Measurements from ENCODE around the gene CCNC. TPM values are rescaled to one million over a fixed set of nuclear protein-coding genes. Genes with fewer than 3 reads are reported as not detected.

CCNC gene
- total and polyA plus RNA-seq, 2 experiments from 2014 or later, result 108 to 143 TPM

DNA sequence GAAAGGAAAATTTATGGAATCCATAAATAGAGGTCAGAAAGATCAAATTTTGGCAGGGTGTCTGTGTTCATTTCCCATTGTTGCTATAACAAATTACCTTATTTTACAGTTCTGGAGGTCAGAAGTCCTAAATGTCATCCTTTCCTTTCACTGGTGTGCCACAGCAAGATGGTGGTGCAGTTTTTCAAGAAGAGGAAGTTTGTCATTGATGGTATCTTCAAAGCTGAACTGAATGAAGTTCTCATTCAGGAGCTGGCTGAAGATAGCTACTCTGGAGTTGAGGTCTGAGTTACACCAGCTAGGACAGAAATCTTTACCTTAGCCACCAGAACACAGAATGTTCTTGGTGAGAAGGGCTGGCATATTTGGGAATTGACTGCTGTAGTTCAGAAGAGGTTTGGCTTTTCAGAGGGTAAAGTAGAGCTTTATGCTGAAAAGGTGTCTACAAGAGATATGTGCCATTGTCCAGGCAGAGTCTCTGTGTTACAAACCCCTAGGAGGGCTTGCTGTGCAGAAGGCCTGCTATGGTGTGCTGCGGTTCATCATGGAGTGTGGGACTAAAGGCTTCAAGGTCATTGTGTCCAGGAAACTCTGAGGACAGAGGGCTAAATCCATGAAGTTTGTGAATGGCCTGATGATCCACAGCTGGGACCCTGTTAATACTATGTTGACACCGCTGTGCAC lies 7.2 kb upstream of the CCNC start:
- DNase-seq (ENCODE audit: low spot score), result no peak
- no peak overlapping the region for H3K4me2 ChIP-seq
- no peaks in the 10 kb centered on the region for H3K36me3 Mint-ChIP-seq (ENCODE audit: low read depth)
- peaks cover 19% of the 10 kb centered on the region for H3K27me3 ChIP-seq (ENCODE audit: insufficient read depth)
- no peaks in the 10 kb centered on the region for H3K4me1 Mint-ChIP-seq
- no peaks in the 10 kb centered on the region for H3K4me1 ChIP-seq (ENCODE audit: insufficient read depth)
- no peak overlapping the region for H3K4me3 ChIP-seq
- H3F3A ChIP-seq (replicated peaks; ENCODE audit: low read depth), result no peaks in the 10 kb centered on the region
- H3K9me3 Mint-ChIP-seq, result no peaks in the 10 kb centered on the region
- no peak overlapping the region for H3K4me3 Mint-ChIP-seq
- H3K27ac Mint-ChIP-seq, result no peak overlapping the region
- H3K27me3 Mint-ChIP-seq (ENCODE audit: insufficient read depth, low read depth, poor library complexity), result no peaks in the 10 kb centered on the region
- no peaks in the 10 kb centered on the region for H3K36me3 ChIP-seq (ENCODE audit: insufficient read depth)
- H3K27ac ChIP-seq (ENCODE audit: low read depth), result no peak overlapping the region
- TF ChIP-seq, protein P1, sequence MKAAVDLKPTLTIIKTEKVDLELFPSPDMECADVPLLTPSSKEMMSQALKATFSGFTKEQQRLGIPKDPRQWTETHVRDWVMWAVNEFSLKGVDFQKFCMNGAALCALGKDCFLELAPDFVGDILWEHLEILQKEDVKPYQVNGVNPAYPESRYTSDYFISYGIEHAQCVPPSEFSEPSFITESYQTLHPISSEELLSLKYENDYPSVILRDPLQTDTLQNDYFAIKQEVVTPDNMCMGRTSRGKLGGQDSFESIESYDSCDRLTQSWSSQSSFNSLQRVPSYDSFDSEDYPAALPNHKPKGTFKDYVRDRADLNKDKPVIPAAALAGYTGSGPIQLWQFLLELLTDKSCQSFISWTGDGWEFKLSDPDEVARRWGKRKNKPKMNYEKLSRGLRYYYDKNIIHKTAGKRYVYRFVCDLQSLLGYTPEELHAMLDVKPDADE (IDR thresholded peaks at IDR 0.05), result no peak
- no peak for TF ChIP-seq ZNF114 (CRISPR knock-in tag; IDR thresholded peaks at IDR 0.05)
- H4K20me1 ChIP-seq (replicated peaks; ENCODE audit: insufficient read depth), result no peaks in the 10 kb centered on the region; the same call in 1 of the 2 replicates
- H2AFZ ChIP-seq, result no peak overlapping the region
- 0 out of 2 replicates have a peak, but pooled peaks cover 3% of the 10 kb centered on the region for H3K9me2 ChIP-seq (ENCODE audit: insufficient read depth)
- H3K79me2 ChIP-seq (replicated peaks; ENCODE audit: insufficient read depth), result no peaks in the 10 kb centered on the region
- ATAC-seq, result no peak

DNA sequence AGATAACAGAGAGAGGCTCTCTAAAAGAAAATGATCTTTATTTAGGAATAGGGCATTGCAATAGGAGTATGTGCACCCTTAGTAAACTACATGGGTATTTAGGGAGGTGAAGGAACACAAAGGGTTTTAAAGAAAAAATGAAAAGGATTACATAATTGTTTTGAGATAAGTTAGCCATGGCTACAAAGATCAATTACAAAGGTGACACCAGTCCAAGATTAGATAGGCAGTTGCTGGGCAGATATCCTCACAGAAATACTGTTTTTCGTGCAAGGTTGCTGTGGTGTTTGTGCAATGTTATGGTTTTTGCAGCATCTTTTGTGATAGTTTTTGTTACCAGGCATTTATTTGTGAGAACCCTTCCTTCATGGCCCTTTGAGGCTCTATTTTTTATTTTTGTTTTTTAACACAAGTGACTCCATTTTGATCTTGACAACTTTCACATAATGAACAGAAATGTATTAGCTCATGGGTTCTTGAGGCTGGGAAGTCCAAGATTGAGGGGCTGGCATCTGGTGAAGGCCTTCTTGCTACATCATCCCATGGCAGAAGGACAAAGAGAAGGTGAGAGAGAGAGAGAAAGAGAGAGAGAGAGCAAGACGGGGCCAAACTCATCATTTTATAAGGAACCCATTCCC lies 5.6 kb upstream of the CCNC start:
- Mint-ChIP-seq H3K36me3 (ENCODE audit: low read depth) (no peaks in the 10 kb centered on the region; the same call in 2 of the 3 replicates), H3K9me3 (no peaks in the 10 kb centered on the region), H3K4me1 (no peaks in the 10 kb centered on the region), H3K27me3 (ENCODE audit: insufficient read depth, low read depth, poor library complexity) (peaks cover 7% of the 10 kb centered on the region), H3K4me3 (no peak overlapping the region), H3K27ac (no peak overlapping the region)
- Histone ChIP-seq H4K20me1 (replicated peaks; ENCODE audit: insufficient read depth) (no peaks in the 10 kb centered on the region; the same call in 1 of the 2 replicates), H3K4me1 (ENCODE audit: insufficient read depth) (no peaks in the 10 kb centered on the region), H3K27ac (ENCODE audit: low read depth) (no peak overlapping the region), H3K79me2 (replicated peaks; ENCODE audit: insufficient read depth) (no peaks in the 10 kb centered on the region), H3K27me3 (ENCODE audit: insufficient read depth) (peaks cover 13% of the 10 kb centered on the region), H3K9me2 (ENCODE audit: insufficient read depth) (0 out of 2 replicates have a peak, but pooled peaks cover 3% of the 10 kb centered on the region), H3K36me3 (ENCODE audit: insufficient read depth) (no peaks in the 10 kb centered on the region), H3K4me3 (no peak overlapping the region), H3F3A (replicated peaks; ENCODE audit: low read depth) (no peaks in the 10 kb centered on the region), H3K4me2 (no peak overlapping the region), H2AFZ (no peak overlapping the region)
- ATAC-seq (no peak), DNase-seq (ENCODE audit: low spot score) (no peak)
- TF ChIP-seq NANOG (IDR thresholded peaks at IDR 0.05; ENCODE audit: borderline replicate concordance), result no peak
- TF ChIP-seq ZNF114 (CRISPR knock-in tag; IDR thresholded peaks at IDR 0.05), result no peak
- TF ChIP-seq, protein P2, sequence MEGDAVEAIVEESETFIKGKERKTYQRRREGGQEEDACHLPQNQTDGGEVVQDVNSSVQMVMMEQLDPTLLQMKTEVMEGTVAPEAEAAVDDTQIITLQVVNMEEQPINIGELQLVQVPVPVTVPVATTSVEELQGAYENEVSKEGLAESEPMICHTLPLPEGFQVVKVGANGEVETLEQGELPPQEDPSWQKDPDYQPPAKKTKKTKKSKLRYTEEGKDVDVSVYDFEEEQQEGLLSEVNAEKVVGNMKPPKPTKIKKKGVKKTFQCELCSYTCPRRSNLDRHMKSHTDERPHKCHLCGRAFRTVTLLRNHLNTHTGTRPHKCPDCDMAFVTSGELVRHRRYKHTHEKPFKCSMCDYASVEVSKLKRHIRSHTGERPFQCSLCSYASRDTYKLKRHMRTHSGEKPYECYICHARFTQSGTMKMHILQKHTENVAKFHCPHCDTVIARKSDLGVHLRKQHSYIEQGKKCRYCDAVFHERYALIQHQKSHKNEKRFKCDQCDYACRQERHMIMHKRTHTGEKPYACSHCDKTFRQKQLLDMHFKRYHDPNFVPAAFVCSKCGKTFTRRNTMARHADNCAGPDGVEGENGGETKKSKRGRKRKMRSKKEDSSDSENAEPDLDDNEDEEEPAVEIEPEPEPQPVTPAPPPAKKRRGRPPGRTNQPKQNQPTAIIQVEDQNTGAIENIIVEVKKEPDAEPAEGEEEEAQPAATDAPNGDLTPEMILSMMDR (conservative IDR thresholded peaks at IDR 0.05; ENCODE audit: low read depth in 2 of 2), result no peak
- no peak for TF ChIP-seq JUNB (IDR thresholded peaks at IDR 0.05; ENCODE audit: unreplicated experiment)
- TF ChIP-seq ZNF331 (CRISPR knock-in tag; IDR thresholded peaks at IDR 0.05; ENCODE audit: low read depth), result no peak
- no peak for TF ChIP-seq STAT1 (IDR thresholded peaks at IDR 0.05; ENCODE audit: unreplicated experiment)
- TF ChIP-seq POLR2AphosphoS5 (IDR thresholded peaks at IDR 0.05; ENCODE audit: low read depth), result no peak
- TF ChIP-seq, protein P1 (IDR thresholded peaks at IDR 0.05), result no peak
- TF ChIP-seq, protein P3, sequence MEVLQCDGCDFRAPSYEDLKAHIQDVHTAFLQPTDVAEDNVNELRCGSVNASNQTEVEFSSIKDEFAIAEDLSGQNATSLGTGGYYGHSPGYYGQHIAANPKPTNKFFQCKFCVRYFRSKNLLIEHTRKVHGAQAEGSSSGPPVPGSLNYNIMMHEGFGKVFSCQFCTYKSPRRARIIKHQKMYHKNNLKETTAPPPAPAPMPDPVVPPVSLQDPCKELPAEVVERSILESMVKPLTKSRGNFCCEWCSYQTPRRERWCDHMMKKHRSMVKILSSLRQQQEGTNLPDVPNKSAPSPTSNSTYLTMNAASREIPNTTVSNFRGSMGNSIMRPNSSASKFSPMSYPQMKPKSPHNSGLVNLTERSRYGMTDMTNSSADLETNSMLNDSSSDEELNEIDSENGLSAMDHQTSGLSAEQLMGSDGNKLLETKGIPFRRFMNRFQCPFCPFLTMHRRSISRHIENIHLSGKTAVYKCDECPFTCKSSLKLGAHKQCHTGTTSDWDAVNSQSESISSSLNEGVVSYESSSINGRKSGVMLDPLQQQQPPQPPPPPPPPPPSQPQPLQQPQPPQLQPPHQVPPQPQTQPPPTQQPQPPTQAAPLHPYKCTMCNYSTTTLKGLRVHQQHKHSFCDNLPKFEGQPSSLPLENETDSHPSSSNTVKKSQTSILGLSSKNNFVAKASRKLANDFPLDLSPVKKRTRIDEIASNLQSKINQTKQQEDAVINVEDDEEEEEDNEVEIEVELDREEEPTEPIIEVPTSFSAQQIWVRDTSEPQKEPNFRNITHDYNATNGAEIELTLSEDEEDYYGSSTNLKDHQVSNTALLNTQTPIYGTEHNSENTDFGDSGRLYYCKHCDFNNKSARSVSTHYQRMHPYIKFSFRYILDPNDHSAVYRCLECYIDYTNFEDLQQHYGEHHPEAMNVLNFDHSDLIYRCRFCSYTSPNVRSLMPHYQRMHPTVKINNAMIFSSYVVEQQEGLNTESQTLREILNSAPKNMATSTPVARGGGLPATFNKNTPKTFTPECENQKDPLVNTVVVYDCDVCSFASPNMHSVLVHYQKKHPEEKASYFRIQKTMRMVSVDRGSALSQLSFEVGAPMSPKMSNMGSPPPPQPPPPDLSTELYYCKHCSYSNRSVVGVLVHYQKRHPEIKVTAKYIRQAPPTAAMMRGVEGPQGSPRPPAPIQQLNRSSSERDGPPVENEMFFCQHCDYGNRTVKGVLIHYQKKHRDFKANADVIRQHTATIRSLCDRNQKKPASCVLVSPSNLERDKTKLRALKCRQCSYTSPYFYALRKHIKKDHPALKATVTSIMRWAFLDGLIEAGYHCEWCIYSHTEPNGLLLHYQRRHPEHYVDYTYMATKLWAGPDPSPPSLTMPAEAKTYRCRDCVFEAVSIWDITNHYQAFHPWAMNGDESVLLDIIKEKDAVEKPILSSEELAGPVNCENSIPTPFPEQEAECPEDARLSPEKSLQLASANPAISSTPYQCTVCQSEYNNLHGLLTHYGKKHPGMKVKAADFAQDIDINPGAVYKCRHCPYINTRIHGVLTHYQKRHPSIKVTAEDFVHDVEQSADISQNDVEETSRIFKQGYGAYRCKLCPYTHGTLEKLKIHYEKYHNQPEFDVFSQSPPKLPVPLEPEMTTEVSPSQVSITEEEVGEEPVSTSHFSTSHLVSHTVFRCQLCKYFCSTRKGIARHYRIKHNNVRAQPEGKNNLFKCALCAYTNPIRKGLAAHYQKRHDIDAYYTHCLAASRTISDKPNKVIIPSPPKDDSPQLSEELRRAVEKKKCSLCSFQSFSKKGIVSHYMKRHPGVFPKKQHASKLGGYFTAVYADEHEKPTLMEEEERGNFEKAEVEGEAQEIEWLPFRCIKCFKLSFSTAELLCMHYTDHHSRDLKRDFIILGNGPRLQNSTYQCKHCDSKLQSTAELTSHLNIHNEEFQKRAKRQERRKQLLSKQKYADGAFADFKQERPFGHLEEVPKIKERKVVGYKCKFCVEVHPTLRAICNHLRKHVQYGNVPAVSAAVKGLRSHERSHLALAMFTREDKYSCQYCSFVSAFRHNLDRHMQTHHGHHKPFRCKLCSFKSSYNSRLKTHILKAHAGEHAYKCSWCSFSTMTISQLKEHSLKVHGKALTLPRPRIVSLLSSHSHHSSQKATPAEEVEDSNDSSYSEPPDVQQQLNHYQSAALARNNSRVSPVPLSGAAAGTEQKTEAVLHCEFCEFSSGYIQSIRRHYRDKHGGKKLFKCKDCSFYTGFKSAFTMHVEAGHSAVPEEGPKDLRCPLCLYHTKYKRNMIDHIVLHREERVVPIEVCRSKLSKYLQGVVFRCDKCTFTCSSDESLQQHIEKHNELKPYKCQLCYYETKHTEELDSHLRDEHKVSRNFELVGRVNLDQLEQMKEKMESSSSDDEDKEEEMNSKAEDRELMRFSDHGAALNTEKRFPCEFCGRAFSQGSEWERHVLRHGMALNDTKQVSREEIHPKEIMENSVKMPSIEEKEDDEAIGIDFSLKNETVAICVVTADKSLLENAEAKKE (CRISPR knock-in tag; IDR thresholded peaks at IDR 0.05), result no peak
- TF ChIP-seq EZH2 (IDR thresholded peaks at IDR 0.05; ENCODE audit: low read depth, unreplicated experiment), result no peak

Measured in GM23338 (cell line).